NCI-H146 treated with DMSO at 0.1 percent for 48 hours (cell line): Measurements from ENCODE around the gene LRRC8D.
A peak's percentile ranks its signal among the peaks of the same experiment; 100 is the strongest.

ENCODE experiments used
- DNase-seq: peaks from one replicate; lab custom pipeline; 2025; ENCODE audit not compliant: unreplicated experiment; lab: John Stamatoyannopoulos, UW

LRRC8D gene

DNA sequence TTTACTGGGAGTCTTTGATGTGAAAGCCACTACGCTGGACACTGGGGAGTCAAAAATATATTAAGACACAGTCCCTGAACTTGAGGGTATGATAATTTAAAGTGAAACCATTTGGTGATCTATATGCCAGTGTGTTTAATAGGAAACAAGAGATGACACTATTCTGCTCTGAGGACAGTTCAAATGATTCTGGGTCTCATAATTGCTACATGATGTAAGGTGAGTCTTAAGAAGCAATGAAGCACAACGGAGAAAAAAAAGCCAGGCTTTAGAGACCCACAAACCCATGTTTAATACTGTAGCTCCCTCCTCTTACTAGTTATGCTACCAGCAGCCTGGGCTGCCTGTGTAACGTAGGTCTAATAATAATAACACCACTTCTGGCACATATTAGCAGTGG is 14.2 kb upstream of the LRRC8D start:
- no peak for DNase-seq

DNA sequence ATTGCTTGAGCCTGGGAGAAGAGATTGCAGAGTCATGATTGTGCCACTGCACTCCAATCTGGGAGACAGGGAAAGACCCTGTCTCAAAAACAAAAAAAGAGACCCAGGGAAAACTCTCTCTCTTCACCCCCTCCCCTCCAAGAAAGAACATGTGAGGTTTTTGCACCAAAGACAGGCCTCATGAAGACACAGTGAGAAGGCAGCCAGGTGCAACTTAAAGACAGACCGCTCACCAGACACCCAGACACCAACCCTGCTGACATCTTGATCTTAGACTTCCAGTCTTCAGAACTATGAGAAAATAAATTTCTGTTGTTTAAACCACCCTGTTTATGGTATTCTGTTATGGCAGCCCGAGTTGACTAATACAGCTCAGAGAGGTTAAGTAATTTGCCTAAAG is 13.3 kb upstream of the LRRC8D start:
- no peak for DNase-seq

DNA sequence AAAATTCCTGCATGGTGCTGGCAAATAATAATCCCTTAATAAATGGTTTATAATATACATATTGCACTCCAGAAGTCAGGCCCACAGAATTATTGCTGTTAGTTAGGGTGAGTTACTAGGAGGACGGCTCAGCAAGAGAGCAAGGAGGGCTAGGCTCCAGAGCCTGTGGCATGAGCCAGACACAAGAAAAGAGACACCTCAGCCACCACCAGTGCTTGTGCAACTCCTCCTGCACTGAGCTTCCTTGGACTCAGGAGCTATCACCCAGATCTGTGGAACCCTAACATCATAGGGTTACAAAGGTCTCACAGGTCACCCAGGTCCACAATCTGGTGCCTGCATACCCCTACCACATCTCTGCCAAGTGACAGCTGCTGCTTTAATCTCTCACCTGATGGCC is 12.8 kb upstream of the LRRC8D start:
- no peak for DNase-seq

DNA sequence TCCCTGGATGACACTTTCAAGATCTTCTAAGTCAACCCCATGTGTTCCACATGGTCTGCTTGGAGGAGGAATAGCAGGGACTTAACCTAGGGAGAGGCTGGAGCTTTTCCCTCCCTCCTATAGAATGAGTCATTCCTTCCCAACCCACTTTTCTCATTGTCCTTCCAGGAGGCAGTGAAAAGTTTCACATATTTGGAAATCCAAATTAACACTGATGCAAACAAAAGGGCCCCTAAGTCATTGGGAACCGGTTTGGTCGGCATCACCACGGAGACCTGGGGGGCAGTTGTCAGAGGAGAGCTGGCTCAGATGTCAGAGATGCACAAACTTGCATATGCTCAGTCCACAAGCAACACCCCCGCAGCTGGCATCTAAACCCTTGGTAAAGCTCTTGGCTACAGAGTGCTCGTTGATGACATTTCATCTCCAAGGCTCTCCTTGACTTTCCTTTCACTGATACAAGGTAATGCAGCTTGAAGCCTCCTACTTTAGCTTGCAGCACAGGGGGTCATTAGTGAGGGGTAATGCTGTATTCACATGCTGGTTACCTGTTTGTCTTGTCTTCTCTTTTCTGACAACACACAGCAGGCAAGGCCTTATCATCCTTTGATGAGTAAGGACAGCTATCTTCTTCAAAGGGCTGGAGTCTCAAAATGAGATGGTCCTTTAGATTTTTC is 12.3 kb upstream of the LRRC8D start:
- DNase-seq, result no peak

DNA sequence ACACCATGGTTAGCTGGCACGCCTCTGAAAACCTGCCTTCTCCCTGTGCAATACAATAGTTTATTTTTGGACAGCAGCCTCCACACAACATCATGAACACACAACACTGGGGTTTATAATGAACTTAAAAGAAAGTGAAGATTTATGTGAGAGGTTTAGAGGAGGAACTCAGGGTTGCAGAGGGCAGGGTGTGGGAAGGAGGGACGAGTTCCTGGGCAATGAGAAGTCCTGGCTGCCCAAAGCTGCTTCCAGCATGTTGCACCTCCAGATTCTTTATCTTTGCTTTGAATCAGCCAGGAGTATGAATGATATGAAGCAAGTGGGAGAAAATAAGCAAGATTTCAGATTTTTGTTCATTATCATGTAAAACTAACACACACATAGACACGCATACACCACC is 11.3 kb upstream of the LRRC8D start:
- DNase-seq, result no peak

DNA sequence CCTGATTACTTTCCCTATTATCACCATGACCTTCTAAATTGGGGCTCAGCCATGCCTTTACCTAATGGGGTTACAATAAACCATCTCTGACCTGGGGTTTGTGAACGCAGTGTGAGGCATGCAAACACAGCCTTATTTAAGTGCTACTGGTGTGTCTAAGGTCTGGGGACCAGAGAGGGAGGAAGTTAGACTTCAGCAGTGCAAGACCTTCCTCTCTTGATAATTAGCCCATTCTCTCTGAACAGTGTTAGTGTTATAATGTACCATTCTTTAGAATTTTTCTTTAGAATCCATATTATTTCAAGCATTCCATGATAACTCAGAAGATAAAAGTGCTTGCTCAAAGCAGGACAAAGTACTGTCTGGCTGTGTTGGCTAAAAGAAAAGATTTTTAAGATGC is 10.5 kb upstream of the LRRC8D start:
- DNase-seq, result no peak

DNA sequence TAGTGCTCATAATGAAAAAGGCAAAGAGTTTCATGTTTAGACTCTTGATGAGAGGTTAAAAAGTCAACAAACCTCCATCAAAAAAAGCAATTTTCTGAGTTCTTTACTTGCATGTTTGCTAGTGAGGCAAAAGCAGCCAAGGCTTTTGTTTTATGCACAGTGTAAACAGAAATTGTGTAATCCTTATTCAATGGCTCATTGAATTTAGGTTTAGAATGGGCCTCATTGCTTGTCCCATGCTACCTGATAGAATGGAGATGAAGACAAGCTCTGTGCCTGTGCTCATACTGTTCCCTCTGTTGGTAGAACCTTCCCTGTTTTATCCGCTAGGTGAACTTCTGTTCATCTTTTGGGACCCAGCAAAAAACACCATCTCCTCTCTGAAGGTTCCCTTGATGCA is 10.0 kb upstream of the LRRC8D start:
- no peak for DNase-seq

DNA sequence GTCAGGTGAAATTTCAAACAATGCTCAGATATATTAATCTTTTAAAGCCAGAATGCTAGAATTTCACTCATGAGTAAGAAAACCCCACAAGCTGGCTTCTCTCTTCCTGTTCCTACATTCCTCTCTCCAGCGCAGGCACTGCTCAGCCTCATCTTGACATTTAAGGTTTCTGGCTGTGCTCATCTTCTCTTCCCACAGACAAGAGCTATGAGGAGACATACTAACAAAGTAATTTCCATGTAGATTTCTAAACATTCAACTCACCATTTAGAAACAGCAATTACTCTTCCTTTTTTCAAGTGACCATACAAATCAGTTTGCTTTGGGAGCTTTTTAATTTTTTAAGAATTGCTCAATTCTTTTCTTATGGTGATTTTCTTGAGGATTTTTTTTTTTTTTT is 7.8 kb upstream of the LRRC8D start:
- no peak for DNase-seq

DNA sequence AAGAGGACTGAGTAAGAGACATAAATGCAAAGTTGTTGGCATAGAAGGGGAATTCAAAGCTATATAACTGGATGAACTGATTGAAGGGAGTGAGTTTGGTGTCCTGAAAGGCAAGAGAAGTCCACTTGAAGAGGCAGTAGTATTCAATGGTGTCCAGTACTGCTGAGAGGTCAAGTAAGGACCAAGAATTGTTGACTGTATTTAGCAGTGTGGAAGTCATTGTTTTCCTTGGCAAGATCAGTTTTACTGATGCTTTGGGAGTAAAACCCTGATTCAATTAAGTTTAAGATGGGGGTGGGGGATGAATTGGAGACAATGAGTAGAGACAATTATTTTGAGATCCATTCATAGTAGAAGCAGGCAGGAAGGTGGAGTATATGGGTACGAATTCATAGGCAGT is 5.8 kb upstream of the LRRC8D start:
- DNase-seq, result no peak

DNA sequence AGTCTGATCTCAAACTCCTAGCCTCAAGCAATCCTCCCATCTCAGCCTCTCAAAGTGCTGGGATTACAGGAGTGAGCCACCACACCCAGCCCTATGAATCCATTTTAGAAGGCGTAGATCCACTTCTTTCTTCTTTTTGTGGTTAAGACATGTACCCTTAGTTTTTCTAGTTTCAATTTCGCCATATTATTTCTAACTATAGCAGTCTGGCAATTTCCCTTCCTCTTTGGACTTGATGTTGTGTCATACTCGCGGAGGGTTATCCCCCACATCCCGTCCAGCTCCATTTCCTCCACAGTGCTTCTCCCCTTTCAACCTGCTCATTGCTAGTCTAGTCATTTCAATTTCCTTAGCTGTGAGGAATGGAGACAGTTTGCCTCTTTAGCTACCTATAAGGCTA is 5.2 kb upstream of the LRRC8D start:
- DNase-seq, result no peak

DNA sequence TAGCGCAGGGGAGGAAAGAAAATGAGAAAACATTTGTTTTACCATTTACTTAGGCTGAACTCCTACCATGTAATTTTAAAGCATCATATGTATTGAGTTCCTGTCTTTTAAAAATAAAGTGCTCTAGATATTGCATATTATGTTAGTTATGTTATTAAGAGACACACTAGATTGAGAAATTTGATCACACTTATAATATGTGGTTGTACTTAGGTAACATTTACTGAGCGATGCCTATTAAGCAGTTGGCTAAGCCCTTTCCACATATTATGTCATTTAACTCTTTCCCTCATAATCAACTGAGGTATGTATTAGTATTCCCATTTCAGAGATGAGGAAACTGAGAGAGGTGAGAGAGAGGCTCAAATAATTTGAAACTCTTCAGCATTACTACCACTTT is 4.5 kb upstream of the LRRC8D start:
- no peak for DNase-seq

DNA sequence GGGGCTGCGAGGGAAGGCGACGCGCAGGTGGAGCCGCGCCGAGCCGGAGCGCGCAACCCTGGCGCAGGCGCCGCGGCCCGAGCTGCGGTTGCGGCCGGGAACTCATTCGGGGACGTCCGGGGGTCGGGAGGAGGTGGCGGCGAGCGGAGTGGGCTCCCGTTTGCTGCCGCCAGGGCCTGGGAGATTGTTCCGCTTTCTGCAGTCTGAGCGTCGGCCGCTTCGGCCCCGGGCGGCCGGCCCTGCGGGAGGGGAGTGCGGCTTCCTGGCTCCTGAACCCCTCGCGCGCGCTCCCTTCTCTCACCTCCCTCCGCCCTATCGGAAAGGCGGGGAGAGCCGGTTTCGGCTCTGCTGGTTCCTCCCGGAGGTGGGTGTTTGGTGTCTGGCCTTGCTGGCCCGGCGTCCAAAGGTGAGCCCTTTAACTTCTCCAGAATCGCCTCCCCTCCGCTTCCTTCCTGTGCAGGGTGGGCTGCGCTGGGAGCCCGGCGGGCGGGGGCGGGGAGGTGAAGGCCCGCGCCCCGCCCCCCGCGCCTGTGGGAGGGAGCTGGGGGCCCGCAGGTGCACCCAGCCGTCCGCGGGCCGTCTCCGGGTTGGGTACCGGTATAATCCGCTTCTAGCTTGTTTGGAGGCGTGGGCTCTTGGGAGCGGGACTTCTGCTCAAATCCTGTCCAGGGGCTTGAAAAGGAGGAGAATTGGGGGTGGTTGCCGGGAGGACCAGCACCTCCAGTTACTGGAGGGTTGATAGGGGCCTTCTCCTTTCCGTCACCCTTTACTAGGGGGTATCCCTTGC is 683 bp downstream of the LRRC8D start:
- peak; percentile 44 for DNase-seq

DNA sequence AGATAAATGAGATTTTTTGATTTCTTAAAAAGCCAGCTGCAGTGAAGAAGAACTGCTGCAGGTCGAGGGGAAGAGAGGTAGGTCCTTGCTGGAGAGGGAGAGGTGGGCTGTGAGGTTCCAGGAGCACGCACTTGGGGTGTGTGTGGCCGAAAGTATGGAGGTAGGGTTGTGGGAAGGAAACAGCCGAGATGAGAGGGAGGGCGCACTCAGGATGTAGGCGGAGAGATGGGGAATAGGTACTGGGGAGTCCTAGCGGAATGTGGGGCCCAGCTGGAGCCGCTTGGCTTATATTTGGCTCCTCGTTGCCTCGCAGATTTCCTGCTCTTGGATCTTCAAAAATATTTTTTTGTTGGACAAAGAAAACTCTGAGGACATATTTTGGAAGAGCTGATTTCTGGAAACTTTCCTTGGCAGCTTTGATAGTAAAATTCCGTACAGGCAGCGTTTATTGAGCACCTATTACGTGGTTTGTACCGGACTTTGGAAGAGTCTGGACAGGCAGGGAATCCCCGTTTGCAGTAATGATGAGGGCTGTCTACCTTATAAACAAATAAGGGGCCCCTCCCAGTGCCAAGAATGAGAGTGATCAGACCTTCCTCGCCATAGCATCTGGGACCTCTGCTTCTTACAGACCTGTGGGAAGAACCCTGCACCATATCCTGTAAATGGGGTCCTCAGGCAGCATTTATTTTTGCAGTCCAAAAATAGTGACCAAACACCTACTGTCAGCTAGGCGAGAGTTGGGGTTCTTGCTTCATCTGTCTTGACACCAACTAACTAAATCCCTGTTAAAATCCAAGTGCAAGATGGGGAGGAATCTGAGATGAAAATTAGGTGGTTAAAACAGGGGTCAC is 1.5 kb downstream of the LRRC8D start:
- no peak for DNase-seq

DNA sequence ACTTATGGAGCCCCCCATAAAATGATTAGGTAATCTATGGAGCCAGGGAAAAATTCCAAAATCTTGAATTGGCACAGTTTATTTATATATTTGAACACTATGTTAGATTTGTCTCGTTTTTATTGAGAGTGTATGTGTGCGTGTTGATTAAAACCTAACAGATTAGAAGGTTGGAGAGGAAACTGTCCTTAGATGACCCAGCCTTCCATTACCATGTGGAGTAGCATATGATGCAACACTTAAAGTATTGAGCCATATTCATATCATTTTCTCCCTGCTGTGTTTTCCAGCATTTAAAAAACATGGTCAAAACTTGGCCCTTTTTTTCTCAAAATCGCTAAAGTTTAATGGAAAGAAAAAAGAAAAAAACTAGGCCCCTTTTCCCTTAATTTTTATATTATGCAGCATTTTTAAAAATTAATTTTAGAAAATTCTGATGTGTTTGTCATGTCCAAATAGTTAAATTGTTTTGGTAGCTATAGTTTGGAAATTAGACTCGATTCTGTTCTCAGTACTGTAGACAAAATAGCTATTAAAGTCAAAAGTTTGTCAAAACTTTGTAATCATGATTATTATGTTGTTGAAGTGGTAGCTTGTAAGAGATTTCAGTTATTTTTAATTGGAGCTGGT is 2.3 kb downstream of the LRRC8D start:
- no peak for DNase-seq

DNA sequence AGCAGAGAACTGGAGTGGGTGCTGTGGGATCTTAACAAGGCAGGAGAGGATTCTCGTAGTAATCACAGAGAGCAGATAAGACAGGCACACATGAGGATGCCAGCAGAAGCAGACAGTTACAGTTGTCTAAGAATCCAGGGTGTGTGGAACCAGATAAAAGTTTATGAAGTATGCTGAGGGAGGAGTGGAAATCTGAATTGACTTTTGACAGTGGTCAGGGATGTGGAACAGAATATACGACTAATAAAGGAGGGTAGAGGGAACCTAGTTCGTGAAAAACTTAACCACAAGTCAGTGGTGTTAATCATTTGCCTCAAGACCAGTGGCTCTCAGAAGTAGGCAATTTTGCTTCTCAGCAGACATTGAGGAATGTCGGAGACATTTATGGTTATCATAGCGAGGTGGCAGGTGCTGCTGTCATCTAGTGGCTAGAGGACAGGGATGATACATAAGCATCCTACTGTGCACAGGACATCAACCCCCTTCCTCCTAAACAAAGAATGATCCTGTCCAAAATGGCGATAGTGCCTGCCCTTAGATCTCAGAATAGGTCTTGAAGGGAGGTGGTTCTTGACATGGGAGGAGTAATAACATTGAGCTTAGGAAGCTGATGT is 3.0 kb downstream of the LRRC8D start:
- no peak for DNase-seq

DNA sequence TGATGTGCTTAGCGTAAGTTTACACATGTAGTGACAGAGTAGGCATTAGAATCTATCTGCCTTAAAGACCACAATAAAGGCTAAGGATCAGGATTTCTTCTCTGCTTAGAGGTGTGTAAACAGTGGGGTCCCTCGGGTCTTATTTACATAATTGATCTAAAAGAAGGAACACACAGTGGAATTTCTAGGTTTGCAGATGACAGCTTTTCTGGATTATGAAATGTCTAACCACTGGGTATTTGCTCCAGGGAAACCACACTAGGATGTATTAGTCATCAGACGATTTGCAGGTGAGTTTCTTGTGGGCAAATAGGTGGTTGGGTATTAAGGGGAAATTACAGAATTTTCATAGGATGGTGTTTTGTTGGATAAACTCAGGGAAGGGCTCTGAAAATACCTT is 5.8 kb downstream of the LRRC8D start:
- no peak for DNase-seq

DNA sequence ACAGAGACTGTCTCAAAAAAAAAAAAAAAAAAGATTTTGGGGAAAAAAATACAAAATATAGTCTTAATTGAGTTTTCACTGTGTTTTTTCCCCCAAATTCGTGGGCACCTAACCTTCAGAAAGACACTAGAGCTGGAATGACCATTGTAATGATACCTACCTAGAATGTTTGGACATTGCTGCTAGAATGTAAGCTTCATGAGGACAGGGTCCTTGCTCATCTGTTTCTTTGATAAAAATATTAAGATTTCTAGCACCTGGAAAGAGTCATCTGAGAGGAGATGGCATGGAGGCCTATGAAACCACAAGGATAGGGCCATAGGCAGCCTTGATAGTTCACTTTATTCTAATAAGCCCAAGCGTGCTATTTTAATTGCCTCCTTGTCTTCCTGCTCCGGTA is 6.5 kb downstream of the LRRC8D start:
- no peak for DNase-seq

DNA sequence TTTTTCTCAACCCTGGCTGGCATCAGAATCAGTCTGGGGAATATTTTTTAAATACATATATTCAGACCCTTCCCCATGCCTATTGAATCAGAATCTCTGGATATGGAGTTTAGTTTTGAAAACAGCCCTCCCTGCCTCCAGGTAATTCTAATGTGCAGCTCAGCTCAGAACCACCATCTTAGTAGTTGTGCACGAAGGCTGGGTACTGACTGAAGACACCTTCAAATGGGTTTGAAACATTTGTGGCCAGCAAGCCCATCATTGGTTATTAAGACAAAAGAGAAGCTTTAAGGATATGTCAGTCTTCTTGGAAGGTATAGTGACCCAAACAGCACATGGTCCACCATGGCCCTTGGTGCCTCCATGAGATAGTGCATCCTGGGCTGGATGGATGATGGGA is 7.1 kb downstream of the LRRC8D start:
- DNase-seq, result no peak

DNA sequence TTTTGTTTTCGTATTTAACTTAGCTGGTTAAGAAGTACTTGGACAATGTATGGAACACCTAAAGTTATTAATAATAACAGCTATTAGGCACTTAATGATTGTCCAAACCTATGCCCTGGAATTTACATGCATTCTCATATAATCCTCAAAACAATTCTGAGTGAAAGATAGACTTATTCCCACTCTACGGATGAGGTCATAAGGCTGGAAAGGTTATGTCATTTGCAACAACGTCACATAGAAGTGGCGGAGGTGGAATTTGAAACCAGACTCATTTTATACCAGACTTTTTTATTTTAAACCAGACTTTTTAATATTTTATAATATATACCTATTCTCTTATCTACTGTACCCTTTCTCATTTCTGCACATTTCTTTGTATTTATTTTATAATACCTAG is 8.4 kb downstream of the LRRC8D start:
- DNase-seq, result no peak

DNA sequence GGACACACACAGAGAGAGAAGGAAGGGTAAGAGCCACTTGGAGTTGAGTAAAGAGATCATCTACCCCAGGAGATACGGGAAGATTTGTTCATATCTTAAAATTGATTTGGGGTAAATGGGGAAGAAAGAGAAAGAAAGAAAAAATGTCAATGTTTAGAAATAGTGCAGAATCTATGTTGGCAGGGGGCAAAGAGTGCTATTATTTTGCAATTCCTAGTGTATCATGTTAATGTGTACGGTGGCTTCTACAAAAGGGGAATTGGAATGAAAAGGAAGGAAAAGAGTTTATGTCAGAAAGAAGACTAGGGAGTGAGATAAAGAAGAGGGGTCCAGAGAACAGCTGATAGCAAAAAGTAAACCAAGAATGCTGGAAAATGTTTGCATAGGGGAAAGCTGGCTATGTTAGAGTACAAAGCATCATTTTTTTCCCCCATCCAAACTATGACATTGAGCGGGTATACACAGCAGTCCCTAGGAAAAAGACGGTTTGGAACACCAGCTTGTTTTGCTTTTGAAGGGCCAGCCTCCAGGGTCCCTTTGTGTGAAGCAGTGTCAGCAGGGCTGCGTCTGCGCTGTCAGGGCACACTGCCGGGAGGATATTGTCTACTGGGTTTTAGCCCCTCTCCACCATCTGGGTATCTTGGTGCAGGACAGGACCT is 10.8 kb downstream of the LRRC8D start:
- no peak for DNase-seq
